HG03159 (cell line): ENCODE measurements around the gene ZP1.

ENCODE experiments used
- ATAC-seq: cut with Tn5 transposase; IDR thresholded peaks from one replicate; pipeline ENCODE4 v1.9.1; 2021; ENCODE audit warnings: mild to moderate bottlenecking, moderate library complexity; ENCODE audit not compliant: unreplicated experiment

The ZP1 gene

GRCh38 chr11:60857378-60858232, 9.7 kb upstream of the ZP1 start:
- no peak for ATAC-seq

GRCh38 chr11:60858236-60858635, 9.1 kb upstream of the ZP1 start:
- no peak for ATAC-seq

GRCh38 chr11:60858731-60859464, 8.4 kb upstream of the ZP1 start:
- no peak for ATAC-seq

GRCh38 chr11:60859616-60860250, 7.6 kb upstream of the ZP1 start:
- ATAC-seq: no peak

GRCh38 chr11:60860943-60861342, 6.4 kb upstream of the ZP1 start:
- ATAC-seq: no peak

- ATAC-seq: no peak
Measured at GRCh38 chr11:60862171-60862570, 5.2 kb upstream of the ZP1 start.

GRCh38 chr11:60863550-60864521, 3.5 kb upstream of the ZP1 start:
- ATAC-seq: no peak

GRCh38 chr11:60864856-60865513, 2.4 kb upstream of the ZP1 start:
- ATAC-seq: no peak

- no peak for ATAC-seq
Measured at GRCh38 chr11:60867871-60868681, 734 bp downstream of the ZP1 start.

GRCh38 chr11:60868682-60869450, 1.5 kb downstream of the ZP1 start:
- ATAC-seq: no peak

GRCh38 chr11:60869451-60869825, 2.1 kb downstream of the ZP1 start:
- ATAC-seq: no peak

- ATAC-seq: no peak
Measured at GRCh38 chr11:60870276-60870675, 2.9 kb downstream of the ZP1 start.

- no peak for ATAC-seq
Measured at GRCh38 chr11:60870733-60871377, 3.5 kb downstream of the ZP1 start.

GRCh38 chr11:60871378-60872061, 4.2 kb downstream of the ZP1 start:
- ATAC-seq: no peak

- no peak for ATAC-seq
Measured at GRCh38 chr11:60872124-60872960, 5.0 kb downstream of the ZP1 start.

- ATAC-seq: no peak
Measured at GRCh38 chr11:60872961-60873524, 5.7 kb downstream of the ZP1 start.
